IMR-90 (cell line): ENCODE measurements around the gene NXPH1. TPM values are rescaled to one million over a fixed set of nuclear protein-coding genes. Genes with fewer than 3 reads are reported as not detected.

ENCODE experiments used
- ATAC-seq: fragments of 200-7000 bp; cut with Tn5 transposase; 2 replicates; pipeline ENCODE4 v1.9.1; 2020; ENCODE audit warnings: low read depth, mild to moderate bottlenecking, moderate library complexity
- BruUV-seq: library from RNA; stranded (reverse); fragments of 400-500 nt; replicated peaks from 2 replicates; lab custom pipeline; 2021; lab: Mats Ljungman, UMichigan
- CTCF ChIA-PET: fragments of 300-600 bp; formaldehyde crosslinking; extraction: SDS; loops from one replicate; lab custom pipeline; 2021; ENCODE audit warnings: antibody characterized with exemption; lab: Yijun Ruan, JAX
- POLR2A ChIA-PET: fragments of 300-600 bp; sonication (Branson Sonifier 250); formaldehyde crosslinking; loops from one replicate; lab custom pipeline; 2022; ENCODE audit warnings: antibody characterized with exemption; ENCODE audit not compliant: unreplicated experiment; lab: Charles Lee
- DNase-seq: peaks from one replicate; pipeline ENCODE4 v3.0.0; 2013
- H2AFZ ChIP-seq: replicated peaks from 2 replicates; pipeline ENCODE3; 2013; ENCODE audit warnings: low read length, mild to moderate bottlenecking; ENCODE audit not compliant: poor library complexity
- H2AK5ac ChIP-seq: 2 replicates; pipeline ENCODE4 v1.6.1; 2013; ENCODE audit warnings: low read depth, low read length, inconsistent platforms
- H2AK9ac ChIP-seq: replicated peaks from 2 replicates; pipeline ENCODE3; 2013; ENCODE audit warnings: mild to moderate bottlenecking, low read depth, low read length, moderate library complexity; ENCODE audit not compliant: poor library complexity
- H2BK120ac ChIP-seq: 2 replicates; pipeline ENCODE4 v1.6.1; 2013; ENCODE audit warnings: low read depth, low read length, inconsistent platforms
- H2BK15ac ChIP-seq: 3 replicates; pipeline ENCODE4 v1.6.1; 2013; ENCODE audit warnings: low read depth, low read length, inconsistent platforms
- H2BK20ac ChIP-seq: 2 replicates; pipeline ENCODE4 v1.6.1; 2013; ENCODE audit warnings: low read depth, mild to moderate bottlenecking, inconsistent platforms, low read length, moderate library complexity
- H2BK5ac ChIP-seq: 2 replicates; pipeline ENCODE4 v1.6.1; 2013; ENCODE audit warnings: mild to moderate bottlenecking, low read depth, low read length, inconsistent platforms; ENCODE audit not compliant: poor library complexity, severe bottlenecking
- H3K14ac ChIP-seq: replicated peaks from 2 replicates; pipeline ENCODE4 v1.6.1; 2013; ENCODE audit warnings: low read depth, low read length, inconsistent platforms
- H3K18ac ChIP-seq: 2 replicates; pipeline ENCODE4 v1.6.1; 2013; ENCODE audit warnings: low read depth, low read length, control low read depth
- H3K23ac ChIP-seq: 2 replicates; pipeline ENCODE4 v1.6.1; 2013; ENCODE audit warnings: low read depth, low read length, inconsistent platforms
- H3K27ac ChIP-seq: 2 replicates; pipeline ENCODE4 v1.5.1; 2013; ENCODE audit warnings: mild to moderate bottlenecking, control low read depth, low read length; ENCODE audit not compliant: insufficient read depth
- H3K27me3 ChIP-seq: 2 replicates; pipeline ENCODE4 v1.6.1; 2013; ENCODE audit warnings: low read length; ENCODE audit not compliant: control insufficient read depth, insufficient read depth
- H3K36me3 ChIP-seq: 2 replicates; pipeline ENCODE4 v1.6.1; 2013; ENCODE audit warnings: low read length, mixed read lengths; ENCODE audit not compliant: control insufficient read depth, insufficient read depth
- H3K4ac ChIP-seq: 2 replicates; pipeline ENCODE4 v1.6.1; 2013; ENCODE audit warnings: low read depth, low read length, inconsistent platforms
- H3K4me1 ChIP-seq: 2 replicates; pipeline ENCODE4 v1.6.1; 2013; ENCODE audit warnings: low read length, mixed read lengths; ENCODE audit not compliant: control insufficient read depth, insufficient read depth
- H3K4me2 ChIP-seq: 2 replicates; pipeline ENCODE4 v1.6.1; 2013; ENCODE audit warnings: low read depth, mild to moderate bottlenecking, control low read depth, low read length, moderate library complexity
- H3K4me3 ChIP-seq: 2 replicates; pipeline ENCODE4 v1.5.1; 2013; ENCODE audit warnings: low read depth, mild to moderate bottlenecking, control low read depth, low read length, moderate library complexity; ENCODE audit not compliant: insufficient read depth
- H3K56ac ChIP-seq: 2 replicates; pipeline ENCODE4 v1.6.1; 2013; ENCODE audit warnings: low read length, inconsistent platforms; ENCODE audit not compliant: insufficient read depth; ENCODE audit errors: extremely low read depth
- H3K79me1 ChIP-seq, 2 experiments: 2 replicates each; pipeline ENCODE4 v1.6.1; 2013; ENCODE audit warnings: low read length in 2 of 2, inconsistent platforms in 1 of 2, low read depth in 1 of 2
- H3K9ac ChIP-seq: 2 replicates; pipeline ENCODE4 v1.6.1; 2013; ENCODE audit warnings: low read depth, low read length, control low read depth
- H3K9me1 ChIP-seq: 2 replicates; pipeline ENCODE4 v1.6.1; 2013; ENCODE audit warnings: low read length, inconsistent platforms; ENCODE audit not compliant: insufficient read depth
- H3K9me3 ChIP-seq: 2 replicates; pipeline ENCODE4 v1.6.1; 2013; ENCODE audit warnings: low read length; ENCODE audit not compliant: control insufficient read depth, insufficient read depth
- H4K20me1 ChIP-seq: 2 replicates; pipeline ENCODE4 v1.6.1; 2013; ENCODE audit warnings: low read length, inconsistent platforms; ENCODE audit not compliant: insufficient read depth
- H4K5ac ChIP-seq: 2 replicates; pipeline ENCODE4 v1.6.1; 2013; ENCODE audit warnings: mild to moderate bottlenecking, low read depth, low read length, control low read depth
- H4K8ac ChIP-seq, 2 experiments: 2 replicates each; pipeline ENCODE4 v1.6.1; 2013; ENCODE audit warnings: low read depth in 2 of 2, low read length in 2 of 2, control low read depth in 1 of 2, inconsistent platforms in 1 of 2
- H4K91ac ChIP-seq: 2 replicates; pipeline ENCODE4 v1.6.1; 2013; ENCODE audit warnings: low read depth, low read length, inconsistent platforms; ENCODE audit not compliant: insufficient read depth
- BHLHE40 ChIP-seq: fragments of 150-350 bp; IDR thresholded peaks from 2 replicates; pipeline ENCODE4 v1.6.1; 2016; ENCODE audit warnings: mild to moderate bottlenecking, low read depth, low read length
- CEBPB ChIP-seq: IDR thresholded peaks from 2 replicates; pipeline ENCODE4 v1.6.1; 2012; ENCODE audit warnings: low read depth, low read length, improper control_type of control experiment
- CHD1 ChIP-seq: IDR thresholded peaks from 2 replicates; pipeline ENCODE4 v1.6.1; 2012; ENCODE audit warnings: low read depth, low read length, improper control_type of control experiment
- CTCF ChIP-seq: conservative IDR thresholded peaks from 2 replicates; pipeline ENCODE4 v1.5.1; 2012; ENCODE audit warnings: mild to moderate bottlenecking, low read depth, low read length, improper control_type of control experiment
- ELK1 ChIP-seq: fragments of 150-350 bp; IDR thresholded peaks from 2 replicates; pipeline ENCODE4 v1.6.1; 2016; ENCODE audit warnings: low read depth, mild to moderate bottlenecking, low read length, moderate library complexity, borderline replicate concordance
- FOS ChIP-seq: fragments of 150-350 bp; IDR thresholded peaks from 2 replicates; pipeline ENCODE4 v1.6.1; 2016; ENCODE audit warnings: low read depth, low read length
- MAFK ChIP-seq: IDR thresholded peaks from 2 replicates; pipeline ENCODE4 v1.6.1; 2012; ENCODE audit warnings: low read depth, low read length, improper control_type of control experiment
- MAZ ChIP-seq: IDR thresholded peaks from 2 replicates; pipeline ENCODE4 v1.6.1; 2012; ENCODE audit warnings: low read depth, mild to moderate bottlenecking, low read length, improper control_type of control experiment, moderate library complexity, borderline replicate concordance
- MXI1 ChIP-seq: IDR thresholded peaks from 2 replicates; pipeline ENCODE4 v1.6.1; 2012; ENCODE audit warnings: low read depth, mild to moderate bottlenecking, low read length, moderate library complexity, borderline replicate concordance
- NFE2L2 ChIP-seq: fragments of 150-350 bp; IDR thresholded peaks from 2 replicates; pipeline ENCODE4 v1.6.1; 2016; ENCODE audit warnings: low read depth, mild to moderate bottlenecking, low read length
- POLR2A ChIP-seq: IDR thresholded peaks from 2 replicates; pipeline ENCODE4 v1.6.1; 2012; ENCODE audit warnings: mild to moderate bottlenecking, low read depth, low read length
- RAD21 ChIP-seq: IDR thresholded peaks from 2 replicates; pipeline ENCODE4 v1.6.1; 2012; ENCODE audit warnings: low read length, improper control_type of control experiment
- RCOR1 ChIP-seq: IDR thresholded peaks from 2 replicates; pipeline ENCODE4 v1.6.1; 2012; ENCODE audit warnings: mild to moderate bottlenecking, low read length, improper control_type of control experiment; ENCODE audit not compliant: insufficient replicate concordance
- RFX5 ChIP-seq: IDR thresholded peaks from 2 replicates; pipeline ENCODE4 v1.8.0; 2012; ENCODE audit warnings: low read depth, mild to moderate bottlenecking, low read length, moderate library complexity
- SMC3 ChIP-seq: fragments of 150-350 bp; IDR thresholded peaks from 2 replicates; pipeline ENCODE4 v1.6.1; 2016; ENCODE audit warnings: low read depth, mild to moderate bottlenecking, antibody characterized with exemption, low read length, moderate library complexity
- USF2 ChIP-seq: fragments of 150-350 bp; IDR thresholded peaks from 2 replicates; pipeline ENCODE4 v1.6.1; 2017; ENCODE audit warnings: mild to moderate bottlenecking, antibody characterized with exemption, low read length, low read depth
- dilution Hi-C: fragments of 300-500 bp; cut with HindIII; formaldehyde crosslinking; loops from one replicate; pipeline ENCODE4 v1.14.3; 2018; ENCODE audit warnings: low sequenced_read_pairs; ENCODE audit not compliant: unreplicated experiment
- in situ Hi-C: fragments of 300-500 bp; cut with MboI; formaldehyde crosslinking; loops from 3 replicates; pipeline ENCODE4 v1.14.3; 2019; ENCODE audit warnings: low sequenced_read_pairs, inconsistent platforms, mixed read lengths
- intact Hi-C: fragments of 100-400 bp; cut with micrococcal nuclease; formaldehyde crosslinking; loops from 2 replicates; pipeline ENCODE4 v1.10.0; 2022
- polyA plus RNA-seq, 3 experiments: library from polyadenylated mRNA; depleted of rRNA; stranded (reverse); fragments of >200 nt; gene quantifications; 2 replicates each; pipeline ENCODE4 v1.2.3, GENCODE V29; 2012; ENCODE audit warnings: low replicate concordance in 1 of 3
- total RNA-seq: library from RNA; depleted of rRNA; stranded (reverse); fragments of >200 nt; gene quantifications from 2 replicates; pipeline ENCODE4 v1.2.3, GENCODE V29; 2012

NXPH1 gene
- total and polyA plus RNA-seq, 2 of the 4 experiments (the other 2 are of a cell fraction) = not detected

GRCh38 chr7:8773518-8773917, 340.1 kb downstream of the NXPH1 start:
- CTCF ChIA-PET = no interaction called here
- Histone ChIP-seq H3K9me1 (no peaks in the 10 kb centered on the region), H3K18ac (no peak overlapping the region), H4K5ac (no peak overlapping the region), H3K79me1 (no peaks in the 10 kb centered on the region), H2BK15ac (no peak overlapping the region), H4K20me1 (no peaks in the 10 kb centered on the region), H3K9ac (no peak overlapping the region), H2AK9ac (no peak overlapping the region), H3K23ac (no peak overlapping the region), H2BK5ac (no peak overlapping the region), H3K9me3 (no peaks in the 10 kb centered on the region), H3K27ac (no peak overlapping the region), H3K4me3 (no peak overlapping the region), H3K4me1 (no peaks in the 10 kb centered on the region), H2BK120ac (no peak overlapping the region), H2AFZ (no peak overlapping the region), H2AK5ac (no peak overlapping the region), H3K4ac (no peak overlapping the region), H4K91ac (no peak overlapping the region), H3K4me2 (no peak overlapping the region), H3K27me3 (no peaks in the 10 kb centered on the region), H2BK20ac (no peak overlapping the region), H3K56ac (no peak overlapping the region), H4K8ac (no peak overlapping the region), H3K36me3 (no peaks in the 10 kb centered on the region), H3K14ac (no peak overlapping the region)
- in situ Hi-C loops (no loop called here), intact Hi-C loops (no loop called here), dilution Hi-C loops (no loop called here)
- DNase-seq (no peak), ATAC-seq (no peak)
- no TSS peak for BruUV-seq
- TF ChIP-seq RFX5 = no peak
- no peak for TF ChIP-seq CTCF
- no peak for TF ChIP-seq USF2
- TF ChIP-seq RCOR1 = no peak
- no peak for TF ChIP-seq MXI1
- no peak for TF ChIP-seq SMC3
- TF ChIP-seq CHD1 = no peak
- no peak for TF ChIP-seq BHLHE40
- TF ChIP-seq RAD21 = no peak
- no peak for TF ChIP-seq CEBPB
- TF ChIP-seq NFE2L2 = no peak
- no peak for TF ChIP-seq MAFK
- no peak for TF ChIP-seq POLR2A
- no peak for TF ChIP-seq ELK1
- TF ChIP-seq FOS = no peak
- no peak for TF ChIP-seq MAZ
- POLR2A ChIA-PET = no interaction called here
